ENCODE results near the gene DNPH1. TPM values are rescaled to one million over a fixed set of nuclear protein-coding genes. Genes with fewer than 3 reads are reported as not detected.

Gene DNPH1
- total RNA-seq, 1 experiment from 2014 or later: 85.3 TPM

DNA sequence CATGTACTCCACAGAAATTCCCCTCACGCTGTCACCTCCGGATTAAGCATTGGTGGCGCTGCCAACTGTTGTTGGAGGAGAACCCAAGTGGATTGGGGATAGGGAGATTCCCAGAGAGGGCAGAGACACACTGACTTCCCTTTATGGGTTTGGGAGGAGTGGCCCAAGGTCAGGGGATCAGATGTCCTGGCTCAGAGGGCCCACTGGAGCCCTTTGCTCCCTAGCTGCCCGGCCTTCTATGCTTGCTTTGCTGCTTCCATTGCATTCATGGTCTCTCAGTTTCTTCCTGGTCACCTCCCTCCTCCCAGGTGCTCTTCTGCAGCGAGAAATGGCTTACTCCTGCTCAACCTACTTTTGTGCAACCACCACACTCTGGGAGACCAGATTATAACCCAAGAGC is 32.9 kb downstream of the DNPH1 start:
- DNase-seq: no peak
- Histone ChIP-seq H3K4me3 (ENCODE audit: insufficient read depth, low read depth, low read length) (no peak overlapping the region), H3K36me3 (replicated peaks; ENCODE audit: control insufficient read depth, insufficient read depth, low read length) (peaks cover 1% of the 10 kb centered on the region; the same call in 1 of the 2 replicates), H3K27me3 (ENCODE audit: control insufficient read depth, insufficient read depth, low read length) (no peaks in the 10 kb centered on the region)

DNA sequence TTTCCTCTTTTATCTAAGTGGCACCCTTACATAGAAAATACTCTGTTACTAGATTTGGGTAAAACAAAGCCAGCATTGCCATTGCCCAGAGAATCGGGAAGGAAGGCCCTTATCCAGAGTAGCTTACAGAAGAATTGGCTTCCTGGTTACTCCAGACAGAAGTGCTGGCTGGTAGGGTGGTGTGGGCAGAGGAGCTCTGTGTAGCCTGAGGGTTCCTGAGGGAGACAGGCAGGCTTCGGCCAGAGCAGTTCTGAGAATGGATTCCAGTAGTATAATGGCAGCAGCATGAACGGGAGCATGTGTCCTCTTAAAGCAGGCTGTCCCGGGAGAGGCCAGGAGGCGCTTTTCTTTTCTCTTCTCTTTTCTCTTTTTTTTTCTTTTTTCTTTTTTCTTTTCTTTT is 35.4 kb downstream of the DNPH1 start:
- Histone ChIP-seq H3K36me3 (replicated peaks; ENCODE audit: control insufficient read depth, insufficient read depth, low read length) (peaks cover 1% of the 10 kb centered on the region; the same call in 1 of the 2 replicates), H3K4me3 (ENCODE audit: insufficient read depth, low read depth, low read length) (no peak overlapping the region), H3K27me3 (ENCODE audit: control insufficient read depth, insufficient read depth, low read length) (no peaks in the 10 kb centered on the region)
- DNase-seq: no peak

DNA sequence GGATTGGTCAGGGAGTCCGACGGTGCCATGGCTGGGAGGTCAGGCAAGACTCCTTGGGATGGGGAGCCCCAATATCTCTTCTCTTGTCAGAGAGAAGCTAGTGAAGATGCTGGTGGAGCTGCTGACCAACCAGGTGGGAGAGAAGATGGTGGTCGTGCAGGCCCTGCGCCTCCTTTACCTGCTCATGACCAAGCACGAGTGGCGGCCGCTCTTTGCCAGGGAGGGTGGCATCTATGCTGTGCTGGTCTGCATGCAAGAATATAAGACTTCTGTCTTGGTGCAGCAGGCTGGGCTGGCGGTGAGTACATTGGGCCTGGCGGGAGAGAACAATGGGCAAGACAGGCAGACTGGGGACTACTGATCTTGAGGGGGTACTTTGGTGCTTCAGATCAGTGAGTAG is 36.4 kb downstream of the DNPH1 start:
- Histone ChIP-seq H3K27me3 (ENCODE audit: control insufficient read depth, insufficient read depth, low read length) (no peaks in the 10 kb centered on the region), H3K4me3 (ENCODE audit: insufficient read depth, low read depth, low read length) (no peak overlapping the region)
- no peak for DNase-seq

DNA sequence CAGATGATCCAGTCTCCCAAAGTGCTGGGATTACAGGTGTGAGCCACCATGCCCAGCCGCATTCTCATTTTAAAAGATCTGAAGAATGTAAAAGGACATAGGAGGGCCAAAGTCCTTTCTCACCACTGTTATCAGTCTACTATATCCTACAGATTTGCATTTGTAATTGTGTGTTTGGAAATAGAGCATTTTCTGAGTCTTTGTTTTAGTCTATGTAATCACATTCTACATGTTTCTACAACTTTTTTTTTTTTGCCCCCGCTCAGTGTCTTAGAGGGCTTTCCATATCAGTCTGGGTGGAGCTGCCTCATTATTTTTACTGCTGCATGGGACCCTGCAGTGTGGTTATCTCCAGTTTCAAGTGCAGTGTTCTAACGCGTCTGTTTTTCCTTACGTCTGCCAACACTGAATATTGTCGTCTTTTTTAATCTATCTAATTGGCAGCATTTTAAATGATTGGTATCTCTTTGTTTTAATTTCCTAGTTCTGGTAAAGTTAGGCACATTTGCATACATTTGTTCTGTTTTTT is 39.4 kb downstream of the DNPH1 start:
- H3K36me3 ChIP-seq (replicated peaks; ENCODE audit: control insufficient read depth, insufficient read depth, low read length): peaks cover 2% of the 10 kb centered on the region
- no peak overlapping the region for H3K4me3 ChIP-seq (ENCODE audit: insufficient read depth, low read depth, low read length)
- no peak for DNase-seq
- no peaks in the 10 kb centered on the region for H3K27me3 ChIP-seq (ENCODE audit: control insufficient read depth, insufficient read depth, low read length)

More for the DNA sequence above, 36.4 kb downstream of the DNPH1 start:
- H3K36me3 ChIP-seq (replicated peaks; ENCODE audit: control insufficient read depth, insufficient read depth, low read length): peaks cover 1% of the 10 kb centered on the region; the same call in 1 of the 2 replicates

DNA sequence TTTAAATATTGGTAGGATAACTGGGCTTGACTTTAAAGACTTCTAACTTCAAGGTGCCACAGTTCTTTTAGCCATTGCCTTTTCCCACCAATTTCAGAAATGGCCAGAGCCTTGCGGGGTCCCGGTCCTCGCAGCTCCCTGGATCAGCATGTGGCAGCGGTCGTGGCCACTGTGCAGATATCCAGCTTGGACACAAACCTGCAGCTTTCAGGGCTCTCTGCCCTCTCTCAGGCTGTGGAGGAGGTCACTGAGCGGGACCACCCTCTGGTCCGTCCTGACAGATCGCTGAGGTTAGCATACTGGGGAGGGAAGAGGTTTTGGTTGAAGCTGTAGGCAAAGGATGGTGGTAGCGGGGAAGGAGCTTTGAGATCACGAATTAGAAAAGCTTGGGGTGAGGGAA is 40.9 kb downstream of the DNPH1 start:
- Histone ChIP-seq H3K4me3 (ENCODE audit: insufficient read depth, low read depth, low read length) (no peak overlapping the region), H3K36me3 (replicated peaks; ENCODE audit: control insufficient read depth, insufficient read depth, low read length) (peaks cover 2% of the 10 kb centered on the region), H3K27me3 (ENCODE audit: control insufficient read depth, insufficient read depth, low read length) (no peaks in the 10 kb centered on the region)
- DNase-seq: no peak

DNA sequence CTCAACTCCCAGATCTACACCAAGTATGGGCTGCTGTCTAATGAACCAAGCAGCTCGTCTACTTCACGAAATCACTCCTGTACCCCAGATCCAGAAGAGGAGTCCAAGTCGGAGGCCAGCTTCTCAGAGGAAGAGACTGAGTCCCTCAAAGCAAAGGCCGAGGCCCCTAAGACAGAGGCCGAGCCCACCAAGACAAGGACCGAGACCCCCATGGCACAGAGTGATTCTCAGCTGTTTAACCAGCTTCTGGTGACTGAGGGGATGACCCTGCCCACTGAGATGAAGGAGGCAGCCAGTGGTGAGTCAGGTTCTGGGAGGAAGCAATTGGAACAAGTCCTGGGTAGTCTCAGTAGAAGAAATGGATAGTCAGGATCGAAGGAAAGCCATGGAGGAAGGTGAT is 41.5 kb downstream of the DNPH1 start:
- Histone ChIP-seq H3K4me3 (ENCODE audit: insufficient read depth, low read depth, low read length) (no peak overlapping the region), H3K36me3 (replicated peaks; ENCODE audit: control insufficient read depth, insufficient read depth, low read length) (peaks cover 2% of the 10 kb centered on the region), H3K27me3 (ENCODE audit: control insufficient read depth, insufficient read depth, low read length) (no peaks in the 10 kb centered on the region)
- DNase-seq: no peak

DNA sequence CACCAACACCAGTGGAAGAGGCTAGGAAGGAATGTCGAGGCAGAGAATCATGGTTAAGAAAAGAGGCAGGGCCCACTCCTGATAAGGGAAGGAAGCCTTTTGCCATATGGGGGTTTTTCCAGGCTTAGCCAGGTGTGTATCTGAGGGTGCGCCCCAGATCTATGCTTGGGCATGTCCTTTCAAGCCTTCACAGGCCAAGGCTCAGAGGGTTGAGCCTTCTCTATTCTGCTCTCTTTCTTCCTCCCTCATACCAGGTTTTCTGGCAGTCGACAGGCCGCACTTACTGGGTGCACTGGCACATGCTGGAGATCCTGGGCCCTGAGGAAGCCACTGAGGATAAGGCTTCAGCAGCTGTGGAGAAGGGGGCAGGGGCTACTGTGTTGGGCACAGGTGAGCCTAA is 42.6 kb downstream of the DNPH1 start:
- no peak for DNase-seq
- H3K4me3 ChIP-seq (ENCODE audit: insufficient read depth, low read depth, low read length): no peak overlapping the region
- H3K36me3 ChIP-seq (replicated peaks; ENCODE audit: control insufficient read depth, insufficient read depth, low read length): peaks cover 2% of the 10 kb centered on the region
- H3K27me3 ChIP-seq (ENCODE audit: control insufficient read depth, insufficient read depth, low read length): no peaks in the 10 kb centered on the region

DNA sequence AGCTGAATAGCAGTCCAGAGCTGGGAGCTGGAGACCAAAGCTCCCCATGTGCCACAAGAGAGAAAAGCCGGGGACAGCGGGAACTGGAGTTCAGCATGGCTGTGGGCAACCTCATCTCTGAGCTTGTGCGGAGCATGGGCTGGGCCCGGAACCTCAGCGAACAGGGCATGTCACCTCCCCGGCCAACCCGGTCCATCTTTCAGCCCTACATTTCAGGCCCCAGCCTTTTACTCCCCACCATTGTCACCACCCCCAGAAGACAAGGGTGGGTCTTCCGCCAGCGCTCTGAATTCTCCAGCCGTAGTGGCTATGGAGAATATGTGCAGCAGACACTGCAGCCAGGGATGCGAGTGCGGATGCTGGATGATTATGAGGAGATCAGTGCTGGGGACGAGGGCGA is 43.3 kb downstream of the DNPH1 start:
- Histone ChIP-seq H3K27me3 (ENCODE audit: control insufficient read depth, insufficient read depth, low read length) (no peaks in the 10 kb centered on the region), H3K36me3 (replicated peaks; ENCODE audit: control insufficient read depth, insufficient read depth, low read length) (peaks cover 2% of the 10 kb centered on the region), H3K4me3 (ENCODE audit: insufficient read depth, low read depth, low read length) (no peak overlapping the region)
- DNase-seq: no peak

DNA sequence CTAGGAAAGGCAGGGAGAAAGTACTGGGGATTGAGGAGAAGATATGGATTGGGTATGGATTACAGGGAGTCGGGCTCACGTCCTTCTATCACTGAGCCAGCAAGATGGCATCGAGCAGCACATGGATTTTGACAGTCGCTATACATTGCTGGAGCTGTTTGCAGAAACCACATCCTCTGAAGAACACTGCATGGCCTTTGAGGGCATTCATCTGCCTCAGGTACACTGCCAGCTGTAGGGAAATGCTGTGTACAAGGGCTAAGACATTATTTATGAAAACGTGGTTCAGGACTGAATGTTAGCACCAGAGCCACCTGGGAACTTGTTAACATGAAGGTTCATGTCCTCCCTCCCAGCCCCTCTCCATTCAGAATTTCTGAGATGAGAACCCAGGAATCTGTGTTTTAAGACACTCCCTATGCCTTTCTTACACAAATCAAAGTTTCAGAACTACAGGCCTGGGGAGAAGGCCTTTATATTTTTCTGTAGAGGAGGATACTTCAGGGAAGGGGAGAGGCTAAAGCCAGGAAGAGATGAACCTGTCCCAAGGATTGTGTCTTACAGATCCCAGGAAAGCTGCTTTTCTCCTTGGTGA is 43.8 kb downstream of the DNPH1 start:
- H3K4me3 ChIP-seq (ENCODE audit: insufficient read depth, low read depth, low read length): no peak overlapping the region
- peaks cover 2% of the 10 kb centered on the region for H3K36me3 ChIP-seq (replicated peaks; ENCODE audit: control insufficient read depth, insufficient read depth, low read length)
- H3K27me3 ChIP-seq (ENCODE audit: control insufficient read depth, insufficient read depth, low read length): no peaks in the 10 kb centered on the region
- DNase-seq: no peak

DNA sequence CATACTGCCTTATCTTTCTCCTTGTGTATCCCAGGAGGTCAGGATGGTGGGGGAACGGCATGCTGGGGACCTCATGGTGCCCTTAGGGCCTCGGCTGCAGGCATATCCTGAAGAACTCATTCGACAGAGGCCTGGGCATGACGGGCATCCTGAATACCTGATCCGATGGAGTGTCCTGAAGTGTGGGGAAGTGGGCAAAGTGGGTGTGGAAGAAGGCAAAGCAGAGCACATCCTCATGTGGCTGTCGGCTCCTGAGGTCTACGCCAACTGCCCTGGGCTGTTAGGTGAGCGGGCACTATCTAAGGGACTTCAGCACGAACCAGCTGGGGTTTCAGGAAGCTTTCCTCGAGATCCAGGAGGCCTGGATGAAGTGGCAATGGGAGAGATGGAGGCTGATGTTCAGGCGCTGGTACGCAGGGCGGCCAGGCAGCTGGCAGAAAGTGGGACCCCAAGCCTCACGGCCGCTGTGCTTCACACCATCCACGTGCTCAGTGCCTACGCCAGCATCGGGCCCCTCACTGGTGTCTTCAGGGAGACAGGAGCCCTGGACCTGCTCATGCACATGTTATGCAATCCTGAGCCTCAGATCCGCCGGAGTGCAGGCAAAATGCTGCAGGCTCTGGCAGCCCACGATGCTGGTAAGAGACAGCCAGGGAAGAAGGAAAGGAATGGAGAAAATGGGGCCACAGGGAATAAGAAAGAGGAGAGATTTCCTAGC is 44.9 kb downstream of the DNPH1 start:
- Histone ChIP-seq H3K36me3 (replicated peaks; ENCODE audit: control insufficient read depth, insufficient read depth, low read length) (peaks cover 2% of the 10 kb centered on the region), H3K4me3 (ENCODE audit: insufficient read depth, low read depth, low read length) (no peak overlapping the region), H3K27me3 (ENCODE audit: control insufficient read depth, insufficient read depth, low read length) (no peaks in the 10 kb centered on the region)
- DNase-seq: no peak

DNA sequence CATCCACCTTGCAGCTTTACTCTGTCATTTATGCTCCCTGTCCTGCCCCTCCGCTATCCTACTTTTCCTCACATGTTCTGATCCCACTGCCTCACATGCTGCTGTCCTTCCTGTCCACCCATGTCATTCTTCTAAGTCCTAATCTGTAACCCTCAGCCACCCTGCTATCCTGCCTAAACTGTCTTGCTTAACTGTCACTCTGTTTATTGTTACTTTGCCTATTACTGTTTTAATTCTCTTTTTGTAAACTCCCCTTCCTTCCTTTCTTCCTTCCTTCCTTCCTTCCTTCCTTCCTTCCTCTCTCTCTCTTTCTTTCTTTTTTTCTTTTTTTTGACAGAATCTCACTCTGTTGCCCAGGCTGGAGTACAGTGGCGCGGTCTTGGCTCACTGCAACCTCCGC is 45.8 kb downstream of the DNPH1 start:
- H3K36me3 ChIP-seq (replicated peaks; ENCODE audit: control insufficient read depth, insufficient read depth, low read length): peaks cover 5% of the 10 kb centered on the region
- no peak for DNase-seq
- no peak overlapping the region for H3K4me3 ChIP-seq (ENCODE audit: insufficient read depth, low read depth, low read length)
- no peaks in the 10 kb centered on the region for H3K27me3 ChIP-seq (ENCODE audit: control insufficient read depth, insufficient read depth, low read length)

DNA sequence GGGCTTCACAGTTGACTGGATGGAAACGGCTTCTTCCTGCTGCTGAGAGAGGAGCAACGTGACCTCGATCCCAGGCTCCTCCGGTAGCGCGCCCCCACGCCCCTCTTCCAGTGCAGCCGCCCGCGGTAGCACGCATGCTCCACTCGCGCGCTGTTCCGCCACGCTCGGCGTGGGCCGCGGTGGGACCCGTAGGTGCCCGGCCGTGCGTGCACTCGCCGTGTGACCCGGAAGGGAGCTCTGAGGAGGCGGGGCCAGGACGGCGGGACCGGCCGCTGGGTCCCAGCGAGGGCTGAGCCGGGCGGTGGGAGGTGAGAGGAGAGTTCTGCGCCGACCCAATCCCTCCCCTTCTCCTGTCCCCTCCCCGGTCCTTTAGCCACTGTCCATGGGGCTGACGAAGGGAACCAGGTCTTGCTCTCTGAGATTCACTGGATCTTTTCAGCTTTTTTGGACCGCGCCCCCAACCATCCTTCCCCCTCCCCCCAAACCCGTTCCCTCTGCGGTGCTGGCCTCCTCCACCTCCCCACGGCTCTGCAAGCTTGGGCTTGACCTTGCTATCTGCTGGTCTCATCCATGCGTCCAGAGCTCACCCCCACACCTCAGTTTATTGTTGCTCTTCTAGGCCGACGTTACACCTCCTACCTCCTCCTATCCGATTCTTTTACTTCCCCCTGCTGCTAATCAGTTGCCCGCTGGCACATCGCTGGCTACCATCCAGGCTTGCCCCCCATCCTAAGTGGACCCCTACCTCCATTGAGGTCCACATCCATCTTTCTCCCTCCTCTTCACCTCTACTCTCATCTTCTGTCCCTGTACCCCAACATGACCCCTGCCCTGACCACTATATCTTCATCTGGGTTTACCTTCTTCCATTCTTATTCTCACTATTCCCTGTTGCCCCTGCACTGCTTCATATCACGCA is 47.1 kb downstream of the DNPH1 start, which contains the start of gene CUL9:
CUL9 (plus strand) TSS at position 255 of the 919 bp plus-strand sequence. CDS start 2,115 bp downstream, outside the sequence.
- peak within 1 kb of the TSS; percentile 70 for H3K4me3 ChIP-seq (ENCODE audit: insufficient read depth, low read depth, low read length)
- no peaks in the 10 kb centered on the region for H3K27me3 ChIP-seq (ENCODE audit: control insufficient read depth, insufficient read depth, low read length)
- peaks cover 10% of the 10 kb centered on the region for H3K36me3 ChIP-seq (replicated peaks; ENCODE audit: control insufficient read depth, insufficient read depth, low read length)
- DNase-seq: peak; percentile 94

DNA sequence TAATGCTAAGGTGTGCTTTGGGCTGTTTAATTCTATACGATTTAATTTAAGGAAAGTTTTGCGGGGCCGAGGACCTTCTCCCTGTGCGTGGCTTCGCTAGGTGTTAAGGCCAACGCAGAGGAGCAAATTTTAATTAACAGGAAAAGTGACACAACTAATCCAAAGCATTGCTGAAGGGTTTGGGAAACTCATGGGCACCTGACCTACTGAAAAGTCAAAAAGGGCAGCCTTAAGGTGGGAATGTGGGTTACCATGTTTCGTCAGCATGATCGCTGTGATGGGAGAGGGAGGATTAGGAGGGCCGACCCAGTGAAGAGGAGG is 47.7 kb downstream of the DNPH1 start:
- Histone ChIP-seq H3K36me3 (replicated peaks; ENCODE audit: control insufficient read depth, insufficient read depth, low read length) (peaks cover 10% of the 10 kb centered on the region), H3K4me3 (ENCODE audit: insufficient read depth, low read depth, low read length) (peak overlapping the region; percentile 70), H3K27me3 (ENCODE audit: control insufficient read depth, insufficient read depth, low read length) (no peaks in the 10 kb centered on the region)
- DNase-seq: no peak

DNA sequence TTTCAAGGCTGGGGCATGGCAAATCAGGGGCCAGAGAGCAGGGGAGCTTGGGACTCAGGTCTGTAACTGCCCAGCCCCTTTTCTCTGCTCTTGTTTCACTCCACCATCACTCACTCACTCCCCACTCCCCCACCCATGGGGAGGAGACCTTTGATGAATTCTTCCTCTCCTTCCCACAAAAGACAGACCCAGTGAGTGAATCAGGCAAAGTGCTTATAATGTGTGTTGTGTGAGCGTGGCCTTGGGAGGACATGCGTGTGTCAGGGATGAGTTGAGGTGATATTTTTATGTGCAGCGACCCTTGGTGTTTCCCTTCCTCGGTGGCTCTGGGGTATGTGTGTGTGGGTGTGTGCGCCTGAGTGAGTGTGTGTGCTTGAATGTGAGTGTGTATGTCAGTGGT is 48.3 kb downstream of the DNPH1 start:
- DNase-seq: peak; percentile 61
- H3K36me3 ChIP-seq (replicated peaks; ENCODE audit: control insufficient read depth, insufficient read depth, low read length): peaks cover 16% of the 10 kb centered on the region
- no peak overlapping the region for H3K4me3 ChIP-seq (ENCODE audit: insufficient read depth, low read depth, low read length)
- H3K27me3 ChIP-seq (ENCODE audit: control insufficient read depth, insufficient read depth, low read length): no peaks in the 10 kb centered on the region
